DLD1 (cell line): ENCODE measurements around the gene L3MBTL4.
"Not testable (repeated sequence)": the region's sequence is repeated elsewhere in the genome, so short reads cannot be mapped to it uniquely, and the experiment has no call there.

Experiments used
- in situ Hi-C: cut with HindIII; loops from 2 replicates; pipeline ENCODE4 v1.10.0; 2017; ENCODE audit warnings: low sequenced_read_pairs

The L3MBTL4 gene

GRCh38 chr18:6119761-6120160 is 294.9 kb downstream of the L3MBTL4 start:
- in situ Hi-C loops = no loop called here

- in situ Hi-C loops = no loop called here
Measured at GRCh38 chr18:6118080-6118479, 296.6 kb downstream of the L3MBTL4 start.

- in situ Hi-C loops = no loop called here
Measured at GRCh38 chr18:6115710-6116109, 299.0 kb downstream of the L3MBTL4 start.

DNA sequence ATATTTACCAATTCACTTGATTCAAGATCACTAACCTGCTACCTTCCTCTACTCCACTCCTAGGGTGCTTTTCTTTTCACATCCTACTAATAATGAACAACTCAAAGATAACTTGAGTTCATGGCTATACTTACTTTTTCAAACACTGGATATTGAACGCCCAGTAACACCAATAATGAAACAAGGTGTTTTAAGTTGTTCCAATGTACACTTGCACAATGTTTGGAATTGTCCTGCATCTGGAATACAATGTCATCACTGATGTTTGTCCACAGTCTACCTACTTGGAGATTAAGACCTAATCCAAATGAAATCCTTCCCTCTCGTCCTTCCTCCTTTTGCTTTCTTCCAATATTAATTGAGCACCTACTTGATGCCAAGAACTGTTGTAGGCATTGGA is 301.1 kb downstream of the L3MBTL4 start:
- in situ Hi-C loops = no loop called here

DNA sequence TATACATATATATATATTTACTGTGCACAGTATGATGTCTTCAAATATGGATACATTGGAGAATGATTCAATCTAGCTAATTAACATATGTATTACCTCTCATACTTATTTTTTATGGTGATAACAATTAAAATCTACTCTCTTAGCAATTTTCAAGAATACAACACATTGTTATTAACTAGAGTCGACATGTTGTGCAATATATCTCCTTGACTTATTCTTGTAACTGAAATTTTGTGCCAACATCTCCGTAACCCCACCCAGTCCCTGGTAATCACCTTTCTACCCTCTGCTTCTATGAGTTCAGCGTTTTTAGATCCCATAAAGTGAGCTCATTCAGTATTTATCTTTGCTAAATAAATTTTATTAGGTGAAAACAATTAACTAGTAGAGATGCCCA is 303.0 kb downstream of the L3MBTL4 start:
- in situ Hi-C loops = no loop called here

- in situ Hi-C loops = no loop called here
Measured at GRCh38 chr18:6109743-6110142, 305.0 kb downstream of the L3MBTL4 start.

DNA sequence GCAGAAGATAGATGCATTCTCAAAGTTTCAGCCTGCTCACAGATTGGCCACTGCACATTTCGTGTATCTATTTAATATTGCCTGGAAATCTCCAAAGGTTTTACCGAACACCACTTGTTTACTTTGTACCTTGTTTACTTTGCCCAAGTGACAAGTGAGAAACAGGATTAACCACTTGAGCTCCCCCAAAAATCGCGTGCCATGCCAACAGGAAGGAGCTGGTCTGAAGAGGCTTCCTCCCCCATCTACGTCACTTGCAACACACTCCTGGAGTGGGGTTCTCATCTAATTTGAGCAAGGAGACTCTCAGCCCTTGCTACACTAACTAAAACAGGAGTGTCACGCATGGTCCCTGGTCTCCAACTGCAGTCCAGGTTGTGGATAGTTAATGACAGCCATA is 306.9 kb downstream of the L3MBTL4 start:
- in situ Hi-C loops = no loop called here

GRCh38 chr18:6106091-6106685 is 308.5 kb downstream of the L3MBTL4 start:
- in situ Hi-C loops = no loop called here

- in situ Hi-C loops = no loop called here
Measured at GRCh38 chr18:6103741-6104140, 311.0 kb downstream of the L3MBTL4 start.

DNA sequence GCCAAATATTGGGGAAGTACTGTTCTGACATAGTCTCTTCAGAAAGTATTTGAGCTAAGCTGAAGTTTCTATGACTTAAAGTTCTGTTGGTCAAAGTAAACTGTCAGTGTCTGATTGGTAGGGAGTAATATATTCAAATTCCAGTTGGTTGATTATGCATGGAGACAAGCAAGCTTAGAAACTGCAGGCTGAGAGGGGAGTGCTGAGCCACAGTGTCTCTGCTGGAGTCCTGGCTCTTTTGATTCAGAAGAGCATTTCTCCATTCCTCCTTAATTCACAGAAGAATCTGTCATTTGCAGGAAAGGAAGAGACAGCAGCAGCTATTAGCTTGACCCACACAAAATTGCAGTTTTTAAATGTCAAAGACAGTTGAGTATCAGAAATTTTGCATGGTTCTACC is 318.0 kb downstream of the L3MBTL4 start:
- in situ Hi-C loops = no loop called here

DNA sequence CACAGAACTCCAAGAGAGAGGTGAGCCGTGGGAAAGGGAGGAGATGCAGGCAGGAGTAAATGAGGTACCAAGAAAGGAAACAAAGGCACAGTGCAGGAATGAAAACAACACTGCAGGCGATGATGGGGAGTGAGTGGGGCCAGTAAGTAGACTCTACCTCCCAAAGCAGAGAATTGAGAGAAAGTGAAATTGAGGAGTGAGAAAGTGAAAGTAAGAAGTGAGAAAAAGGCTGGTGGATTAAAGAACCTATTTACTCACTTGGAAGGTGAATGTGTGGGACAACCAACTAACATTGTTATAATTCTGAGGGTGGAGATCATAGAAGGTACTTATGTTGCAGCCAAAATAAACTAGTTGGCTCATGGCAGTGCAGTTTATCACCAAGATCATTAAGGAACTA is 326.3 kb downstream of the L3MBTL4 start:
- in situ Hi-C loops = no loop called here

- in situ Hi-C loops = no loop called here
Measured at GRCh38 chr18:6086731-6087130, 328.0 kb downstream of the L3MBTL4 start.

GRCh38 chr18:6079406-6079805 is 335.3 kb downstream of the L3MBTL4 start:
- in situ Hi-C loops = no loop called here

DNA sequence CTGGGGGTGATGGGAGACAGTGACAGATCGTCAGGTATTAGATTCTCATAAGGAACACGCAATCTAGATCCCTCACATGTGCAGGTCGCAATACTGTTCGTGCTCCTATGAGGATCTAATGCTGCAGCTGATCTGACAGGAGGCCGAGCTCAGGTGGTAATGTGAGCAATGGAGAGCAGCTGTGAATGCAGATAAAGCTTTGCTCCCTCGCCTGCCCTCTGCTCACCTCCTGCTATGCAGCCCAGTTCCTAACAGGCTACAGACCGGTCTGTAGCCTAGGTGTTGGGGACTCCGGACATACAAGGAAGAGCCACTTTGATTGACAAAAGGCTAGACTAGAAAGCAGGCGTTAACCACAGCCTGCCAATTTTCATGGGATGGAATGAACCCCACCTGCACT is 335.8 kb downstream of the L3MBTL4 start:
- in situ Hi-C loops = no loop called here

DNA sequence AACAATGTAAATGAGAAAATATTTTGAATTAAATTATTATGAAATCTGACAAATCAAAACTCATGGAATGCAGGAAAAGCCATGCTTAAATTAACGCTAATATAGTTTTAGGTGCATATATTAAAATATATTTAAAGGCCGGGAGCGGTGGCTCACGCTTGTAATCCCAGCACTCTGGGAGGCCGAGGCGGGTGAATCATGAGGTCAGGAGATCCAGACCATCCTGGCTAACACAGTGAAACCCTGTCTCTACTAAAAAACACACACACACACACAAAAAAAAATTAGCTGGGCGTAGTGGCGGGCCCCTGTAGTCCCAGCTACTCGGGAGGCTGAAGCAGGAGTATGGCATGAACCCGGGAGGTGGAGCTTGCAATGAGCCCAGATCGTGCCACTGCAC is 342.3 kb downstream of the L3MBTL4 start:
- in situ Hi-C loops = not testable (repeated sequence)

DNA sequence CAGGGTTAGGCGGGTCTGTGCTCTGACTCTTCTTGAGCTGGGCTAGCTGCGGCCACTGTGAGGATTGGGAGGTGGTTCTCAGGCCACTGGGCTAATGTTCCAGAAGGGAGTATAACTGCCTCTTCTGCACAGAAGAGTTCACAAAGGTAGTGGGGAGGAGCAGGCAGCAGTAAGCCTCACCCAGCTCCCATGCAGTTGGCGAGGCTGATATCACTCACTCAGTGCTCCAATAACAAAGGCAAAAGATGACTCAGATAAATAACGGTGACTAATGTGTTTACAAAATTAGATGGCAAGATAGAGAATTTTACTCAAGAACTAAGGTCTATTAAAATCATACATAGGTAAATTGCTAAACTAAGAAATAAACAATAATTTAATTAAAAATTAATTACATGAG is 345.2 kb downstream of the L3MBTL4 start:
- in situ Hi-C loops = no loop called here

GRCh38 chr18:6069103-6069502 is 345.6 kb downstream of the L3MBTL4 start:
- in situ Hi-C loops = no loop called here

GRCh38 chr18:6060149-6060548 is 354.6 kb downstream of the L3MBTL4 start:
- in situ Hi-C loops = no loop called here

DNA sequence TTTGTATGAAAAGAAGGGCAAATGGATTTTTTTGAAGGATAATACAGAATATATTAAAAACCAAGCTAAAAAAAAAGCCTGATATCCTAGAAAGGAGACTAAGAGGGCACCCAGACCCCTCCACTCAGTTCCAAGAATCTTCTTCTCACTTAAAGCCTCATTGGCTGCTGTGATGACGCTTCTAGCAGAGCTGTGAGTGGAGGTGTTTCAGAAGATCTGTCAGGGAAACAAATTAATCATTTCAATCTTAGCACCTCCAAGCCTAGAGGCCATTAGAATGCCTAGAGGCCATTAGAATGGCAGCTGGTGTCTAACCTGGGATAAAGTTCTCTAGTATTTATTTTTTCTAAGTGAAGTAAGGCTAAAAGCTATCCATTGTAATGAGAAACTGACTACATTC is 355.2 kb downstream of the L3MBTL4 start:
- in situ Hi-C loops = no loop called here

DNA sequence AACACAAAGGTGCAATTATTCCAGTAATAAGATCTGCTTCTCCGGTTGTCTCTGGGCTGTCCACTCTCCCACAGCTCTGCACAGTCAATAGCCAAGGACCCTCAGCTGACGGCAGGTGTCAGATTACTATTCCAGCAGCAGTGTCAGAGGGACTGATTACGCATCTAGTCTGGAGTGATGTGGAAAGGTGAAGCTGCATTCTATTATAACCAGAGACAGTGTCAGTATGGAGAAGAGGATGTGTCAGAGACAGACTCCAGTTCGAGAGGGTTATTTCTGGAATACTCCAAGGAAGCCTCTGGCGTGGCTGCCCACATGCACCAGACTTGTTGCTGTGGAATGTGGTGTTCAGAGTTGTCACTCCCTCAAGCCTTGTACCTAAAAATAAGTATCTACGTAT is 355.8 kb downstream of the L3MBTL4 start:
- in situ Hi-C loops = no loop called here

GRCh38 chr18:6057604-6058003 is 357.1 kb downstream of the L3MBTL4 start:
- in situ Hi-C loops = no loop called here

GRCh38 chr18:6056171-6056910 is 358.4 kb downstream of the L3MBTL4 start:
- in situ Hi-C loops = no loop called here

DNA sequence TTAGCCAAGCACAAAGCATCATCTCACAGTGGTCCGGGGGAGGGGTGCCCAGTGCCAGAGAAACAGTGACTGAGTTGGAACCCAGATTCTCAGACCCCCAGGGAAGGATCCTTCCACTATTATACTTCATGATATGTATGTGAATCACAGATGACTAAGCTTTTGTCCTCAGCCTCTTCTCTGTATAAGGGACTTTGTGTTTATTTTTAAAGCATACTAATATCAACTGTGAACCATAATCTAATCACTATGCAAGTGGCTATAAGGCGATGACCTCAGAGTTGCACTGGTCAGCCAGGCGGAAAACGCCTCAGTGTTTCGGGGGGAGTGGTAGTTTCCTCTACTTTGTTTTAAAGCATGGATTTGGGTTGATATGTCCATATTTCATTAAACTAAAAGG is 359.0 kb downstream of the L3MBTL4 start:
- in situ Hi-C loops = no loop called here
